IMR-90 (cell line): ENCODE measurements around the gene R3HDM2. TPM values are rescaled to one million over a fixed set of nuclear protein-coding genes. Genes with fewer than 3 reads are reported as not detected.

Source experiments
- ATAC-seq: fragments of 200-7000 bp; cut with Tn5 transposase; 2 replicates; pipeline ENCODE4 v1.9.1; 2020; ENCODE audit warnings: low read depth, mild to moderate bottlenecking, moderate library complexity
- BruUV-seq: library from RNA; stranded (reverse); fragments of 400-500 nt; replicated peaks from 2 replicates; lab custom pipeline; 2021; lab: Mats Ljungman, UMichigan
- CTCF ChIA-PET: fragments of 300-600 bp; formaldehyde crosslinking; extraction: SDS; loops from one replicate; lab custom pipeline; 2021; ENCODE audit warnings: antibody characterized with exemption; lab: Yijun Ruan, JAX
- POLR2A ChIA-PET: fragments of 300-600 bp; sonication (Branson Sonifier 250); formaldehyde crosslinking; loops from one replicate; lab custom pipeline; 2022; ENCODE audit warnings: antibody characterized with exemption; ENCODE audit not compliant: unreplicated experiment; lab: Charles Lee
- DNase-seq: peaks from one replicate; pipeline ENCODE4 v3.0.0; 2013
- H2AFZ ChIP-seq: replicated peaks from 2 replicates; pipeline ENCODE3; 2013; ENCODE audit warnings: low read length, mild to moderate bottlenecking; ENCODE audit not compliant: poor library complexity
- H2AK5ac ChIP-seq: 2 replicates; pipeline ENCODE4 v1.6.1; 2013; ENCODE audit warnings: low read depth, low read length, inconsistent platforms
- H2AK9ac ChIP-seq: replicated peaks from 2 replicates; pipeline ENCODE3; 2013; ENCODE audit warnings: mild to moderate bottlenecking, low read depth, low read length, moderate library complexity; ENCODE audit not compliant: poor library complexity
- H2BK120ac ChIP-seq: 2 replicates; pipeline ENCODE4 v1.6.1; 2013; ENCODE audit warnings: low read depth, low read length, inconsistent platforms
- H2BK15ac ChIP-seq: 3 replicates; pipeline ENCODE4 v1.6.1; 2013; ENCODE audit warnings: low read depth, low read length, inconsistent platforms
- H2BK20ac ChIP-seq: 2 replicates; pipeline ENCODE4 v1.6.1; 2013; ENCODE audit warnings: low read depth, mild to moderate bottlenecking, inconsistent platforms, low read length, moderate library complexity
- H2BK5ac ChIP-seq: 2 replicates; pipeline ENCODE4 v1.6.1; 2013; ENCODE audit warnings: mild to moderate bottlenecking, low read depth, low read length, inconsistent platforms; ENCODE audit not compliant: poor library complexity, severe bottlenecking
- H3K14ac ChIP-seq: replicated peaks from 2 replicates; pipeline ENCODE4 v1.6.1; 2013; ENCODE audit warnings: low read depth, low read length, inconsistent platforms
- H3K18ac ChIP-seq: 2 replicates; pipeline ENCODE4 v1.6.1; 2013; ENCODE audit warnings: low read depth, low read length, control low read depth
- H3K23ac ChIP-seq: 2 replicates; pipeline ENCODE4 v1.6.1; 2013; ENCODE audit warnings: low read depth, low read length, inconsistent platforms
- H3K27ac ChIP-seq: 2 replicates; pipeline ENCODE4 v1.5.1; 2013; ENCODE audit warnings: mild to moderate bottlenecking, control low read depth, low read length; ENCODE audit not compliant: insufficient read depth
- H3K27me3 ChIP-seq: 2 replicates; pipeline ENCODE4 v1.6.1; 2013; ENCODE audit warnings: low read length; ENCODE audit not compliant: control insufficient read depth, insufficient read depth
- H3K36me3 ChIP-seq: 2 replicates; pipeline ENCODE4 v1.6.1; 2013; ENCODE audit warnings: low read length, mixed read lengths; ENCODE audit not compliant: control insufficient read depth, insufficient read depth
- H3K4ac ChIP-seq: 2 replicates; pipeline ENCODE4 v1.6.1; 2013; ENCODE audit warnings: low read depth, low read length, inconsistent platforms
- H3K4me1 ChIP-seq: 2 replicates; pipeline ENCODE4 v1.6.1; 2013; ENCODE audit warnings: low read length, mixed read lengths; ENCODE audit not compliant: control insufficient read depth, insufficient read depth
- H3K4me2 ChIP-seq: 2 replicates; pipeline ENCODE4 v1.6.1; 2013; ENCODE audit warnings: low read depth, mild to moderate bottlenecking, control low read depth, low read length, moderate library complexity
- H3K4me3 ChIP-seq: 2 replicates; pipeline ENCODE4 v1.5.1; 2013; ENCODE audit warnings: low read depth, mild to moderate bottlenecking, control low read depth, low read length, moderate library complexity; ENCODE audit not compliant: insufficient read depth
- H3K56ac ChIP-seq: 2 replicates; pipeline ENCODE4 v1.6.1; 2013; ENCODE audit warnings: low read length, inconsistent platforms; ENCODE audit not compliant: insufficient read depth; ENCODE audit errors: extremely low read depth
- H3K79me1 ChIP-seq, 2 experiments: 2 replicates each; pipeline ENCODE4 v1.6.1; 2013; ENCODE audit warnings: low read length in 2 of 2, inconsistent platforms in 1 of 2, low read depth in 1 of 2
- H3K9ac ChIP-seq: 2 replicates; pipeline ENCODE4 v1.6.1; 2013; ENCODE audit warnings: low read depth, low read length, control low read depth
- H3K9me1 ChIP-seq: 2 replicates; pipeline ENCODE4 v1.6.1; 2013; ENCODE audit warnings: low read length, inconsistent platforms; ENCODE audit not compliant: insufficient read depth
- H3K9me3 ChIP-seq: 2 replicates; pipeline ENCODE4 v1.6.1; 2013; ENCODE audit warnings: low read length; ENCODE audit not compliant: control insufficient read depth, insufficient read depth
- H4K20me1 ChIP-seq: 2 replicates; pipeline ENCODE4 v1.6.1; 2013; ENCODE audit warnings: low read length, inconsistent platforms; ENCODE audit not compliant: insufficient read depth
- H4K5ac ChIP-seq: 2 replicates; pipeline ENCODE4 v1.6.1; 2013; ENCODE audit warnings: mild to moderate bottlenecking, low read depth, low read length, control low read depth
- H4K8ac ChIP-seq, 2 experiments: 2 replicates each; pipeline ENCODE4 v1.6.1; 2013; ENCODE audit warnings: low read depth in 2 of 2, low read length in 2 of 2, control low read depth in 1 of 2, inconsistent platforms in 1 of 2
- H4K91ac ChIP-seq: 2 replicates; pipeline ENCODE4 v1.6.1; 2013; ENCODE audit warnings: low read depth, low read length, inconsistent platforms; ENCODE audit not compliant: insufficient read depth
- CEBPB ChIP-seq: IDR thresholded peaks from 2 replicates; pipeline ENCODE4 v1.6.1; 2012; ENCODE audit warnings: low read depth, low read length, improper control_type of control experiment
- CHD1 ChIP-seq: IDR thresholded peaks from 2 replicates; pipeline ENCODE4 v1.6.1; 2012; ENCODE audit warnings: low read depth, low read length, improper control_type of control experiment
- CTCF ChIP-seq: conservative IDR thresholded peaks from 2 replicates; pipeline ENCODE4 v1.5.1; 2012; ENCODE audit warnings: mild to moderate bottlenecking, low read depth, low read length, improper control_type of control experiment
- FOS ChIP-seq: fragments of 150-350 bp; IDR thresholded peaks from 2 replicates; pipeline ENCODE4 v1.6.1; 2016; ENCODE audit warnings: low read depth, low read length
- MAFK ChIP-seq: IDR thresholded peaks from 2 replicates; pipeline ENCODE4 v1.6.1; 2012; ENCODE audit warnings: low read depth, low read length, improper control_type of control experiment
- MAZ ChIP-seq: IDR thresholded peaks from 2 replicates; pipeline ENCODE4 v1.6.1; 2012; ENCODE audit warnings: low read depth, mild to moderate bottlenecking, low read length, improper control_type of control experiment, moderate library complexity, borderline replicate concordance
- MXI1 ChIP-seq: IDR thresholded peaks from 2 replicates; pipeline ENCODE4 v1.6.1; 2012; ENCODE audit warnings: low read depth, mild to moderate bottlenecking, low read length, moderate library complexity, borderline replicate concordance
- NFE2L2 ChIP-seq: fragments of 150-350 bp; IDR thresholded peaks from 2 replicates; pipeline ENCODE4 v1.6.1; 2016; ENCODE audit warnings: low read depth, mild to moderate bottlenecking, low read length
- POLR2A ChIP-seq: IDR thresholded peaks from 2 replicates; pipeline ENCODE4 v1.6.1; 2012; ENCODE audit warnings: mild to moderate bottlenecking, low read depth, low read length
- RAD21 ChIP-seq: IDR thresholded peaks from 2 replicates; pipeline ENCODE4 v1.6.1; 2012; ENCODE audit warnings: low read length, improper control_type of control experiment
- RCOR1 ChIP-seq: IDR thresholded peaks from 2 replicates; pipeline ENCODE4 v1.6.1; 2012; ENCODE audit warnings: mild to moderate bottlenecking, low read length, improper control_type of control experiment; ENCODE audit not compliant: insufficient replicate concordance
- USF2 ChIP-seq: fragments of 150-350 bp; IDR thresholded peaks from 2 replicates; pipeline ENCODE4 v1.6.1; 2017; ENCODE audit warnings: mild to moderate bottlenecking, antibody characterized with exemption, low read length, low read depth
- WGBS, 2 experiments: methylation state at CpG; one replicate each; pipeline versions ENCODE4 v1.1.5 to v1.1.7; 2013; ENCODE audit warnings: missing lambda C conversion rate in 2 of 2; ENCODE audit not compliant: insufficient read length in 1 of 2; ENCODE audit errors: extremely low coverage in 2 of 2; 5-methylcytosine and 5-hydroxymethylcytosine counted together
- dilution Hi-C: fragments of 300-500 bp; cut with HindIII; formaldehyde crosslinking; loops from one replicate; pipeline ENCODE4 v1.14.3; 2018; ENCODE audit warnings: low sequenced_read_pairs; ENCODE audit not compliant: unreplicated experiment
- in situ Hi-C: fragments of 300-500 bp; cut with MboI; formaldehyde crosslinking; loops from 3 replicates; pipeline ENCODE4 v1.14.3; 2019; ENCODE audit warnings: low sequenced_read_pairs, inconsistent platforms, mixed read lengths
- intact Hi-C: fragments of 100-400 bp; cut with micrococcal nuclease; formaldehyde crosslinking; loops from 2 replicates; pipeline ENCODE4 v1.10.0; 2022
- polyA plus RNA-seq, 3 experiments: library from polyadenylated mRNA; depleted of rRNA; stranded (reverse); fragments of >200 nt; gene quantifications; 2 replicates each; pipeline ENCODE4 v1.2.3, GENCODE V29; 2012; ENCODE audit warnings: low replicate concordance in 1 of 3
- total RNA-seq: library from RNA; depleted of rRNA; stranded (reverse); fragments of >200 nt; gene quantifications from 2 replicates; pipeline ENCODE4 v1.2.3, GENCODE V29; 2012

The R3HDM2 gene
- total and polyA plus RNA-seq, 2 of the 4 experiments (the other 2 are of a cell fraction): 7.5 to 28.4 TPM

GRCh38 chr12:57477710-57478681, 47.2 kb upstream of the R3HDM2 start:
- Histone ChIP-seq H3K9me1 (no peaks in the 10 kb centered on the region), H3K4me3 (no peak overlapping the region), H3K4ac (no peak overlapping the region; the same call in 1 of the 2 replicates), H3K9ac (no peak overlapping the region), H2AK5ac (no peak overlapping the region; the same call in 1 of the 2 replicates), H3K27ac (no peak overlapping the region), H3K23ac (no peak overlapping the region), H3K9me3 (no peaks in the 10 kb centered on the region), H4K91ac (no peak overlapping the region), H2AK9ac (peak overlapping the region; percentile 22), H3K4me2 (no peak overlapping the region), H2BK15ac (no peak overlapping the region), H4K8ac (peak overlapping the region; percentile 0 to 52; a peak in 1 of 4 replicates), H3K36me3 (no peaks in the 10 kb centered on the region), H2BK20ac (no peak overlapping the region), H4K5ac (no peak overlapping the region), H2BK5ac (no peak overlapping the region), H3K27me3 (peaks cover 52% of the 10 kb centered on the region), H3K56ac (no peak overlapping the region), H3K14ac (no peak overlapping the region), H3K79me1 (no peaks in the 10 kb centered on the region), H2BK120ac (no peak overlapping the region), H3K4me1 (peaks cover 3% of the 10 kb centered on the region; the same call in 1 of the 2 replicates), H2AFZ (peak overlapping the region; percentile 33), H3K18ac (no peak overlapping the region), H4K20me1 (no peaks in the 10 kb centered on the region)
- ChIA-PET CTCF (no interaction called here), POLR2A (no interaction called here)
- ATAC-seq (no peak), DNase-seq (peak; percentile 48)
- no TSS peak for BruUV-seq
- 67% methylated on average over 1 of the region's 12 CpGs; no CpG with 5 or more reads in 1 of the 2 experiments for WGBS, 2 experiments
- TF ChIP-seq CTCF: no peak
- TF ChIP-seq MAFK: no peak
- no peak for TF ChIP-seq USF2
- no peak for TF ChIP-seq FOS
- no peak for TF ChIP-seq POLR2A
- no peak for TF ChIP-seq RCOR1
- TF ChIP-seq MXI1: no peak
- TF ChIP-seq MAZ: no peak
- no peak for TF ChIP-seq RAD21
- TF ChIP-seq NFE2L2: no peak
- TF ChIP-seq CEBPB: no peak
- no peak for TF ChIP-seq CHD1
- dilution Hi-C loops: no loop called here
- in situ Hi-C loops: no loop called here
- intact Hi-C loops: no loop called here
